Measurements from ENCODE around the gene LYRM1. TPM values are rescaled to one million over a fixed set of nuclear protein-coding genes. Genes with fewer than 3 reads are reported as not detected.

LYRM1 gene
- polyA plus RNA-seq, 1 donor (not counting 4 experiments of a cell fraction or from before 2014, with no cell fraction given), result 21.7 TPM

- TF ChIP-seq EZH2 (IDR thresholded peaks at IDR 0.05; ENCODE audit: low read length) (no peak), CTCF (optimal IDR thresholded peaks at IDR 0.05 in 1 of 3, IDR thresholded peaks at IDR 0.05 in 1 of 3, conservative IDR thresholded peaks at IDR 0.05 in 1 of 3; ENCODE audit: extremely low read depth in 1 of 3, insufficient read depth in 2 of 3, low read length in 3 of 3) (no peak)
- H2AFZ ChIP-seq (ENCODE audit: control insufficient read depth, low read length), result peak overlapping the region; percentile 53
- FAIRE-seq (no peak), DNase-seq (ENCODE audit: low read depth, low spot score) (no peak)
- no peaks in the 10 kb centered on the region for H3K36me3 ChIP-seq (ENCODE audit: control insufficient read depth in 2 of 2, extremely low read depth in 1 of 2, insufficient read depth in 2 of 2, low read length in 2 of 2)
- H3K9me3 ChIP-seq (ENCODE audit: control insufficient read depth, low read depth, low read length), result no peaks in the 10 kb centered on the region
- H3K27ac ChIP-seq (ENCODE audit: control insufficient read depth, insufficient read depth, low read length), result no peak overlapping the region
- H3K4me2 ChIP-seq (ENCODE audit: control insufficient read depth, extremely low read depth, insufficient read depth, low read depth, low read length), result peak overlapping the region; percentile 37
- dilution Hi-C loops (cut with MboI; ENCODE audit: extremely low pct_ligation_motif_present, low sequenced_read_pairs), result no loop called here
- no peaks in the 10 kb centered on the region for H3K27me3 ChIP-seq (ENCODE audit: control insufficient read depth, extremely low read depth, insufficient read depth, low read length)
- H3K4me3 ChIP-seq (ENCODE audit: control insufficient read depth in 2 of 3, extremely low read depth in 1 of 3, insufficient read depth in 2 of 3, low read depth in 1 of 3, low read length in 3 of 3), result no peak overlapping the region
- peaks cover 14% of the 10 kb centered on the region for H3K4me1 ChIP-seq (ENCODE audit: control insufficient read depth, extremely low read depth, insufficient read depth, low read length)
- H3K9ac ChIP-seq (ENCODE audit: control insufficient read depth, extremely low read depth, insufficient read depth, low read length), result no peak overlapping the region
- no peaks in the 10 kb centered on the region for H3K79me2 ChIP-seq (ENCODE audit: control insufficient read depth, insufficient read depth, low read length)
- no peaks in the 10 kb centered on the region for H3K9me1 ChIP-seq (ENCODE audit: control insufficient read depth, extremely low read depth, insufficient read depth, low read length)
- no peaks in the 10 kb centered on the region for H4K20me1 ChIP-seq (ENCODE audit: control insufficient read depth, extremely low read depth, insufficient read depth, low read length)
Measured at GRCh38 chr16:20940871-20941635, 40.5 kb downstream of the LYRM1 start.

- DNase-seq (ENCODE audit: low read depth, low spot score), result no peak
- no peak overlapping the region for H3K4me2 ChIP-seq (ENCODE audit: control insufficient read depth, extremely low read depth, insufficient read depth, low read depth, low read length)
- H3K9ac ChIP-seq (ENCODE audit: control insufficient read depth, extremely low read depth, insufficient read depth, low read length), result no peak overlapping the region
- peaks cover 14% of the 10 kb centered on the region for H3K4me1 ChIP-seq (ENCODE audit: control insufficient read depth, extremely low read depth, insufficient read depth, low read length)
- no peak overlapping the region for H2AFZ ChIP-seq (ENCODE audit: control insufficient read depth, low read length)
- no peak overlapping the region for H3K27ac ChIP-seq (ENCODE audit: control insufficient read depth, insufficient read depth, low read length)
- no peak for FAIRE-seq
- no peaks in the 10 kb centered on the region for H3K9me3 ChIP-seq (ENCODE audit: control insufficient read depth, low read depth, low read length)
- no peaks in the 10 kb centered on the region for H3K79me2 ChIP-seq (ENCODE audit: control insufficient read depth, insufficient read depth, low read length)
- H3K4me3 ChIP-seq (ENCODE audit: control insufficient read depth in 2 of 3, extremely low read depth in 1 of 3, insufficient read depth in 2 of 3, low read depth in 1 of 3, low read length in 3 of 3), result no peak overlapping the region
- H3K9me1 ChIP-seq (ENCODE audit: control insufficient read depth, extremely low read depth, insufficient read depth, low read length), result no peaks in the 10 kb centered on the region
- no peak for TF ChIP-seq CTCF (optimal IDR thresholded peaks at IDR 0.05 in 1 of 3, IDR thresholded peaks at IDR 0.05 in 1 of 3, conservative IDR thresholded peaks at IDR 0.05 in 1 of 3; ENCODE audit: extremely low read depth in 1 of 3, insufficient read depth in 2 of 3, low read length in 3 of 3)
- no peak for TF ChIP-seq EZH2 (IDR thresholded peaks at IDR 0.05; ENCODE audit: low read length)
- no peaks in the 10 kb centered on the region for H4K20me1 ChIP-seq (ENCODE audit: control insufficient read depth, extremely low read depth, insufficient read depth, low read length)
- no peaks in the 10 kb centered on the region for H3K27me3 ChIP-seq (ENCODE audit: control insufficient read depth, extremely low read depth, insufficient read depth, low read length)
- no peaks in the 10 kb centered on the region for H3K36me3 ChIP-seq (ENCODE audit: control insufficient read depth in 2 of 2, extremely low read depth in 1 of 2, insufficient read depth in 2 of 2, low read length in 2 of 2)
- dilution Hi-C loops (cut with MboI; ENCODE audit: extremely low pct_ligation_motif_present, low sequenced_read_pairs), result no loop called here
Measured at GRCh38 chr16:20941636-20941926, 41.0 kb downstream of the LYRM1 start.
